Measurements from ENCODE around the gene HACL1. TPM values are rescaled to one million over a fixed set of nuclear protein-coding genes. Genes with fewer than 3 reads are reported as not detected.

Gene HACL1
- total RNA-seq, 3 donors from 2014 or later = 27.7 to 40.3 (median 28.8) TPM

GRCh38 chr3:15542614-15543013, 58.8 kb downstream of the HACL1 start:
- TF ChIP-seq CTCF (IDR thresholded peaks at IDR 0.05) (no peak), POLR2A (IDR thresholded peaks at IDR 0.05) (no peak), POLR2AphosphoS5 (IDR thresholded peaks at IDR 0.05) (no peak)
- intact Hi-C loops (cut with DNase I; ENCODE audit: low total_unique reads) = no loop called here
- no peak overlapping the region for H3K4me3 ChIP-seq
- no peaks in the 10 kb centered on the region for H3K9me3 ChIP-seq
- DNase-seq (ENCODE audit: low spot score in 2 of 2) = no peak
- H3K27me3 ChIP-seq = no peaks in the 10 kb centered on the region
- H3K4me1 ChIP-seq = no peaks in the 10 kb centered on the region
- H3K27ac ChIP-seq = no peak overlapping the region
- no peaks in the 10 kb centered on the region for H3K36me3 ChIP-seq

- no peak overlapping the region for H3K4me3 ChIP-seq
- H3K27ac ChIP-seq = no peak overlapping the region
- DNase-seq (ENCODE audit: low spot score in 2 of 2) = no peak
- intact Hi-C loops (cut with DNase I; ENCODE audit: low total_unique reads) = no loop called here
- TF ChIP-seq POLR2AphosphoS5 (IDR thresholded peaks at IDR 0.05) (no peak), POLR2A (IDR thresholded peaks at IDR 0.05) (no peak), CTCF (IDR thresholded peaks at IDR 0.05) (no peak)
- no peaks in the 10 kb centered on the region for H3K4me1 ChIP-seq
- no peaks in the 10 kb centered on the region for H3K9me3 ChIP-seq
- H3K36me3 ChIP-seq = no peaks in the 10 kb centered on the region
- H3K27me3 ChIP-seq = no peaks in the 10 kb centered on the region
Measured at GRCh38 chr3:15541371-15541770, 60.0 kb downstream of the HACL1 start.

- H3K4me3 ChIP-seq = no peak overlapping the region
- H3K4me1 ChIP-seq = no peaks in the 10 kb centered on the region
- no peaks in the 10 kb centered on the region for H3K36me3 ChIP-seq
- H3K27ac ChIP-seq = no peak overlapping the region
- intact Hi-C loops (cut with DNase I; ENCODE audit: low total_unique reads) = no loop called here
- H3K9me3 ChIP-seq = no peaks in the 10 kb centered on the region
- DNase-seq (ENCODE audit: low spot score in 2 of 2) = no peak
- no peak for TF ChIP-seq CTCF (IDR thresholded peaks at IDR 0.05)
- no peak for TF ChIP-seq POLR2A (IDR thresholded peaks at IDR 0.05)
- TF ChIP-seq POLR2AphosphoS5 (IDR thresholded peaks at IDR 0.05) = no peak
- H3K27me3 ChIP-seq = no peaks in the 10 kb centered on the region
Measured at GRCh38 chr3:15539066-15539465, 62.3 kb downstream of the HACL1 start.

GRCh38 chr3:15538345-15538744, 63.0 kb downstream of the HACL1 start:
- Histone ChIP-seq H3K27me3 (no peaks in the 10 kb centered on the region), H3K36me3 (no peaks in the 10 kb centered on the region), H3K4me3 (no peak overlapping the region), H3K4me1 (no peaks in the 10 kb centered on the region), H3K9me3 (no peaks in the 10 kb centered on the region), H3K27ac (no peak overlapping the region)
- no peak for DNase-seq (ENCODE audit: low spot score in 2 of 2)
- no peak for TF ChIP-seq CTCF (IDR thresholded peaks at IDR 0.05)
- TF ChIP-seq POLR2AphosphoS5 (IDR thresholded peaks at IDR 0.05) = no peak
- TF ChIP-seq POLR2A (IDR thresholded peaks at IDR 0.05) = no peak
- intact Hi-C loops (cut with DNase I; ENCODE audit: low total_unique reads) = no loop called here

GRCh38 chr3:15536856-15537255, 64.5 kb downstream of the HACL1 start:
- TF ChIP-seq CTCF (IDR thresholded peaks at IDR 0.05) (no peak), POLR2AphosphoS5 (IDR thresholded peaks at IDR 0.05) (no peak), POLR2A (IDR thresholded peaks at IDR 0.05) (no peak)

More at GRCh38 chr3:15536856-15537255, 64.5 kb downstream of the HACL1 start:
- Histone ChIP-seq H3K27me3 (no peaks in the 10 kb centered on the region), H3K4me3 (no peak overlapping the region), H3K36me3 (no peaks in the 10 kb centered on the region), H3K4me1 (no peaks in the 10 kb centered on the region), H3K9me3 (no peaks in the 10 kb centered on the region), H3K27ac (no peak overlapping the region)
- no peak for DNase-seq (ENCODE audit: low spot score in 2 of 2)
- intact Hi-C loops (cut with DNase I; ENCODE audit: low total_unique reads) = no loop called here
